ENCODE results near the gene ZNF888.
"Not testable (repeated sequence)": the region's sequence is repeated elsewhere in the genome, so short reads cannot be mapped to it uniquely, and the experiment has no call there.

The ZNF888 gene

GRCh38 chr19:52871466-52871865 is 51.8 kb downstream of the ZNF888 start:
- no peak for TF ChIP-seq Cebpa-rat (IDR thresholded peaks at IDR 0.05)
- H3K4me3 ChIP-seq: no peak overlapping the region
- H3K4me1 ChIP-seq: no peaks in the 10 kb centered on the region
- peaks cover 0 to 10% (median 0%) of the 10 kb centered on the region in 11 experiments; a peak in 5 of 22 replicates for H3K36me3 ChIP-seq
- peaks cover 0 to 18% (median 6%) of the 10 kb centered on the region in 11 experiments; a peak in 5 of 22 replicates for H3K9me3 ChIP-seq (replicated peaks in 1 of 11)
- H4K20me1 ChIP-seq: no peaks in the 10 kb centered on the region
- H3K27ac ChIP-seq: no peak overlapping the region
- H3K27me3 ChIP-seq: no peaks in the 10 kb centered on the region
- H3K9ac ChIP-seq: no peak overlapping the region
- H3K4me2 ChIP-seq: no peak overlapping the region

GRCh38 chr19:52868031-52868430 is 55.2 kb downstream of the ZNF888 start:
- not testable (repeated sequence) for H3K36me3 ChIP-seq, H3K4me1 ChIP-seq, H4K20me1 ChIP-seq, H3K27me3 ChIP-seq, H3K9ac ChIP-seq, H3K27ac ChIP-seq, H3K4me2 ChIP-seq, H3K4me3 ChIP-seq
- H3K9me3 ChIP-seq (replicated peaks in 1 of 11): peaks cover 0 to 16% (median 6%) of the 10 kb centered on the region in 11 experiments; a peak in 5 of 22 replicates

GRCh38 chr19:52857378-52858191 is 65.6 kb downstream of the ZNF888 start, which contains the start of gene ZNF468:
TSS of gene ZNF468 (minus strand) at chr19:52857619. CDS start at chr19:52854272, 3,347 bp downstream.
- peak within 1 kb of the TSS; percentile 75 to 82 (median 78) for H3K4me3 ChIP-seq
- H3K36me3 ChIP-seq: peaks cover 18 to 28% (median 23%) of the 10 kb centered on the region in 11 experiments
- peak within 1 kb of the TSS; percentile 68 to 88 (median 83) for H3K4me2 ChIP-seq
- not testable (repeated sequence) for H4K20me1 ChIP-seq; H3K9me3 ChIP-seq (replicated peaks in 1 of 11); H3K27me3 ChIP-seq
- peaks cover 0 to 12% (median 4%) of the 10 kb centered on the region in 10 experiments; a peak in 11 of 20 replicates for H3K4me1 ChIP-seq
- peak within 1 kb of the TSS; percentile 78 to 90 (median 85) for H3K9ac ChIP-seq
- H3K27ac ChIP-seq: peak within 1 kb of the TSS; percentile 63 to 86 (median 80); a peak in 21 of 22 replicates

DNA sequence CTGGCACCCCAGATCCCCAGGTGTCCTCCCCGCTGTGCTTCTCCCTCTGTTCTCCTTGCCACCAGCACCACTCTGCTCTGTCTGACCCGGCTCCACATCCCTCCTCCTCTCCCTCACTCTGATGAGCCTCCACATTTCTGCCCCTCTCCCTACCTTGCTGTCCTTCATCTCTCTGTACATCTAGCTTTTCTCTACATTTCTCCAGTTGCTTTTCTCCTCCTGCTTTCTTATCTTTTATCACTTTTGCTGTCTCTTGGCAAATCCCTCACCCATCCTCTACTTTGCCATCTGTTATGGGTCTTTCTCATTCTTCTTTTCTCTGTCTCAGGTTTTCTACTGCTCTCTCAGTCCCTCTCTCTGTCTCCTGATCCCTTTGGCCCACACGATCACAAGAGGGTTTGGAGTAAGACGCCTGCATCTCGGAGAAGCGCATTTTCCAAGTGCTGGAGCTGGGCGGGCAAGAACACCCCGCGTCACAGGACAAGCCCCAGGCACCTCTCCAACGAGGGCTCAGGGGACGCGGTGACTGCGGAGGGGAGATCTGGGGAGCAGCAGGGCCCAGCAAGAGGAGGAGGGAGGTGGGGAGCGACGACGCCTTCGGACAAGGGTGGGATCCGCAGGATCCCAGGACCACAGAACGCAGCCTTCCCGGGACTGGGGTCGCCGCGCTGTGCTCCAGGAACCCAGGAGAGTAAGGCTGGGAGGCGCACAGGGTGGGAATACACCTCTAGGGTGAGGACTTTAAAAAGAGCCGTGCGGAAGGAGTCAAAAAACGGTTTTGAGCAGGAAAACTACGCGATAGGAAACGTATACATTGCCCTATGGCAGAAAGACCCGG is 66.5 kb downstream of the ZNF888 start:
- H3K4me2 ChIP-seq: peak overlapping the region; percentile 60 to 84 (median 71)
- not testable (repeated sequence) for H3K27me3 ChIP-seq; H4K20me1 ChIP-seq; H3K9me3 ChIP-seq (replicated peaks in 1 of 11)
- H3K36me3 ChIP-seq: peaks cover 26 to 33% (median 31%) of the 10 kb centered on the region in 11 experiments
- peak overlapping the region; percentile 78 to 90 (median 85) for H3K9ac ChIP-seq
- peaks cover 0 to 12% (median 4%) of the 10 kb centered on the region in 10 experiments; a peak in 11 of 20 replicates for H3K4me1 ChIP-seq
- peak overlapping the region; percentile 63 to 86 (median 80); a peak in 21 of 22 replicates for H3K27ac ChIP-seq
- H3K4me3 ChIP-seq: peak overlapping the region; percentile 75 to 82 (median 78)

Measured in BLaER1 treated with 17β-estradiol and CSF1 and Interleukin-3, amounts not matched to agents 10 nM and 100 nM (cell line).